HL-60 (cell line): Measurements from ENCODE around the gene ADAM15.

ENCODE experiments used
- DNase-seq, 2 experiments: peaks; one replicate each; pipeline ENCODE4 v3.0.0-alpha.2; 2010 to 2020; ENCODE audit warnings: low read depth in 1 of 2, low spot score in 1 of 2
- H3K27ac ChIP-seq: fragments of 250-450 bp; sonication (Bioruptor Pico); replicated peaks from 2 replicates; pipeline ENCODE4 v1.5.1; 2020; ENCODE audit warnings: mild to moderate bottlenecking, moderate library complexity
- H3K27me3 ChIP-seq: fragments of 250-450 bp; sonication (Bioruptor Pico); 2 replicates; pipeline ENCODE4 v1.5.1; 2021; ENCODE audit warnings: mild to moderate bottlenecking, moderate library complexity; ENCODE audit not compliant: insufficient read depth, poor library complexity, severe bottlenecking
- H3K4me3 ChIP-seq: replicated peaks from 2 replicates; pipeline ENCODE4 v1.5.1; 2011; ENCODE audit warnings: mild to moderate bottlenecking, control low read depth, low read length; ENCODE audit not compliant: insufficient read depth
- CTCF ChIP-seq: IDR thresholded peaks from one replicate; pipeline ENCODE4 v1.5.1; 2011; ENCODE audit warnings: low read length, control low read depth, inconsistent platforms; ENCODE audit not compliant: insufficient read depth
- GABPA ChIP-seq: IDR thresholded peaks from 2 replicates; pipeline ENCODE4 v1.6.1; 2012; ENCODE audit warnings: low read depth
- POLR2AphosphoS5 ChIP-seq: IDR thresholded peaks from 2 replicates; pipeline ENCODE4 v1.6.1; 2012; ENCODE audit warnings: low read depth
- SPI1 ChIP-seq: IDR thresholded peaks from 2 replicates; pipeline ENCODE4 v1.6.1; 2012; ENCODE audit warnings: low read depth, mild to moderate bottlenecking, borderline replicate concordance
- TF ChIP-seq, protein P1 (sequence below): IDR thresholded peaks from 2 replicates; pipeline ENCODE4 v1.6.1; 2012; ENCODE audit warnings: low read depth; ENCODE audit not compliant: insufficient replicate concordance

ADAM15 gene

GRCh38 chr1:155042789-155043188 is 8.3 kb upstream of the ADAM15 start:
- H3K4me3 ChIP-seq = no peak overlapping the region
- TF ChIP-seq, protein P1, sequence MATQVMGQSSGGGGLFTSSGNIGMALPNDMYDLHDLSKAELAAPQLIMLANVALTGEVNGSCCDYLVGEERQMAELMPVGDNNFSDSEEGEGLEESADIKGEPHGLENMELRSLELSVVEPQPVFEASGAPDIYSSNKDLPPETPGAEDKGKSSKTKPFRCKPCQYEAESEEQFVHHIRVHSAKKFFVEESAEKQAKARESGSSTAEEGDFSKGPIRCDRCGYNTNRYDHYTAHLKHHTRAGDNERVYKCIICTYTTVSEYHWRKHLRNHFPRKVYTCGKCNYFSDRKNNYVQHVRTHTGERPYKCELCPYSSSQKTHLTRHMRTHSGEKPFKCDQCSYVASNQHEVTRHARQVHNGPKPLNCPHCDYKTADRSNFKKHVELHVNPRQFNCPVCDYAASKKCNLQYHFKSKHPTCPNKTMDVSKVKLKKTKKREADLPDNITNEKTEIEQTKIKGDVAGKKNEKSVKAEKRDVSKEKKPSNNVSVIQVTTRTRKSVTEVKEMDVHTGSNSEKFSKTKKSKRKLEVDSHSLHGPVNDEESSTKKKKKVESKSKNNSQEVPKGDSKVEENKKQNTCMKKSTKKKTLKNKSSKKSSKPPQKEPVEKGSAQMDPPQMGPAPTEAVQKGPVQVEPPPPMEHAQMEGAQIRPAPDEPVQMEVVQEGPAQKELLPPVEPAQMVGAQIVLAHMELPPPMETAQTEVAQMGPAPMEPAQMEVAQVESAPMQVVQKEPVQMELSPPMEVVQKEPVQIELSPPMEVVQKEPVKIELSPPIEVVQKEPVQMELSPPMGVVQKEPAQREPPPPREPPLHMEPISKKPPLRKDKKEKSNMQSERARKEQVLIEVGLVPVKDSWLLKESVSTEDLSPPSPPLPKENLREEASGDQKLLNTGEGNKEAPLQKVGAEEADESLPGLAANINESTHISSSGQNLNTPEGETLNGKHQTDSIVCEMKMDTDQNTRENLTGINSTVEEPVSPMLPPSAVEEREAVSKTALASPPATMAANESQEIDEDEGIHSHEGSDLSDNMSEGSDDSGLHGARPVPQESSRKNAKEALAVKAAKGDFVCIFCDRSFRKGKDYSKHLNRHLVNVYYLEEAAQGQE = no peak
- TF ChIP-seq SPI1 (no peak), GABPA (no peak), CTCF (no peak), POLR2AphosphoS5 (no peak)
- DNase-seq = no peak
- no peak overlapping the region for H3K27ac ChIP-seq
- no peaks in the 10 kb centered on the region for H3K27me3 ChIP-seq

DNA sequence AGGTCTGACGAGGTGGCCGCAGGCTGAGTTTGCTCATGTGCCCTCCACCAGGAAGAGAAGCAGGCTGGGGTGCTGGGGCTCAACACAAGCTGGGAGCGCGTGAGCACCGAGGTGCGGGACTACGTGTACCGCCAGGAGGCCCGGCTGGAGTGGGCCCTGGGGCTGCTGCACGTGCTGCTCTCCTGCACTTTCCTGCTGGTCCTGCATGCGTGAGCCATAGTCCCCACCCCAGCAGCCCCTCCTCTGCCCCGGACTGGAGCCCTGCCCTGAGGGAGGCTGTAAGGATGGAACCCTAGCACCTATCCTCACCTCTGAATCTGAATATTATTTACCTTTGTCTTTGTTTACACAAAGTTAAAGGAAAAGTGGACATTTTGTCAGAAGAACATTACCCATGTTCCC is 7.8 kb upstream of the ADAM15 start:
- no peak for DNase-seq
- Histone ChIP-seq H3K27me3 (no peaks in the 10 kb centered on the region), H3K4me3 (no peak overlapping the region), H3K27ac (no peak overlapping the region)
- TF ChIP-seq GABPA (no peak), CTCF (no peak), SPI1 (no peak)
- TF ChIP-seq, protein P1 = no peak

- no peak overlapping the region for H3K4me3 ChIP-seq
- no peaks in the 10 kb centered on the region for H3K27me3 ChIP-seq
- no peak for DNase-seq
- TF ChIP-seq POLR2AphosphoS5 (no peak), SPI1 (no peak)
- TF ChIP-seq, protein P1 = no peak
- H3K27ac ChIP-seq = no peak overlapping the region
Observed at GRCh38 chr1:155043793-155044192, 7.3 kb upstream of the ADAM15 start.

GRCh38 chr1:155044365-155044764 is 6.8 kb upstream of the ADAM15 start:
- Histone ChIP-seq H3K27me3 (no peaks in the 10 kb centered on the region), H3K4me3 (no peak overlapping the region), H3K27ac (no peak overlapping the region)
- no peak for DNase-seq
- no peak for TF ChIP-seq POLR2AphosphoS5
- no peak for TF ChIP-seq CTCF
- no peak for TF ChIP-seq SPI1
- no peak for TF ChIP-seq GABPA
- TF ChIP-seq, protein P1 = no peak
